Stimulated activated CD8-positive, alpha-beta memory T cell treated with anti-CD3 and anti-CD28 coated beads, Interleukin-15, amount 100 ng/mL, for 4 hours (primary cell): Measurements from ENCODE around the gene ATG16L2.
"Not testable (repeated sequence)": the region's sequence is repeated elsewhere in the genome, so short reads cannot be mapped to it uniquely, and the experiment has no call there.

Experiments
- DNase-seq, 2 donors: peaks; one replicate each; pipeline ENCODE4 v3.0.0-alpha.2; 2020; ENCODE audit warnings: low read depth in 2 of 2

ATG16L2 gene

GRCh38 chr11:72842653-72843330 lies 28.6 kb downstream of the ATG16L2 start:
- DNase-seq, result no peak

- no peak for DNase-seq
Measured at GRCh38 chr11:72844356-72844755, 30.1 kb downstream of the ATG16L2 start.

- no peak for DNase-seq
Measured at GRCh38 chr11:72848846-72849466, 34.7 kb downstream of the ATG16L2 start.

GRCh38 chr11:72850832-72851231 lies 36.6 kb downstream of the ATG16L2 start:
- DNase-seq, result no peak

- DNase-seq, result no peak
Measured at GRCh38 chr11:72851726-72852125, 37.5 kb downstream of the ATG16L2 start.

DNA sequence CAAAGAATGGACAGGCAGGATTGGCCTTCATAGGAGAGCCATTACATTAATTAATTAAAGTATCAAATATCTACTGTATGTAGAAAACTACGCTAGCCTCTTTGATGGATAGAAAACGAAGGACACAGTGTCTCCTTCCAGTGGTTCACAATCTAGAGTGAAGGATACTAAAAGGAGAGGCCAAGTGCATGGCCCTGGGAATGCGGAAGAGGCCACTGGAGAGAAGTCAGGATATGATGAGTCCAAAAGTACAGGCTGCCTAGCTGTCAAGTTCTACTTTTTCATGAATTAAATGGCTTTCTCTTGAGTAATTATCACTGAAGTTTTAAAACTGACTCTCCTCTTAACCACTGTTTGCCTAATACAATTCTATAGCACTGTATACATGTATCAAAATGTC lies 41.9 kb downstream of the ATG16L2 start:
- DNase-seq, result no peak

GRCh38 chr11:72856551-72857345 lies 42.5 kb downstream of the ATG16L2 start:
- DNase-seq, result no peak

DNA sequence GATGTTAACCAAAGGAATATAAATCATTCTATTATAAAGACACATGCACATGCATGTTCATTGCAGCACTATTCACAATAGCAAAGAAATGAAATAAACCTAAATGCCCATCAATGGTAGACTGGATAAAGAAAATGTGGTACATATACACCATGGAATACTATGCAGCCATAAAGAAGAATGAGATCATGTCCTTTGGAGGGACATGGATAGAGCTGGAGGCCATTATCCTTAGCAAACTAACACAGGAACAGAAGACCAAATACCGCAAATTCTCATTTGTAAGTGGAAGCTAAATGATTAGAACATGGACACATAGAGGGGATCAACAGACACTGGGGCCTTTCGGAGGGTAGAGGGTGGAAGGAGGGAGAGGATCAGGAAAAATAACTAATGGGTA lies 44.1 kb downstream of the ATG16L2 start:
- not testable (repeated sequence) for DNase-seq

DNA sequence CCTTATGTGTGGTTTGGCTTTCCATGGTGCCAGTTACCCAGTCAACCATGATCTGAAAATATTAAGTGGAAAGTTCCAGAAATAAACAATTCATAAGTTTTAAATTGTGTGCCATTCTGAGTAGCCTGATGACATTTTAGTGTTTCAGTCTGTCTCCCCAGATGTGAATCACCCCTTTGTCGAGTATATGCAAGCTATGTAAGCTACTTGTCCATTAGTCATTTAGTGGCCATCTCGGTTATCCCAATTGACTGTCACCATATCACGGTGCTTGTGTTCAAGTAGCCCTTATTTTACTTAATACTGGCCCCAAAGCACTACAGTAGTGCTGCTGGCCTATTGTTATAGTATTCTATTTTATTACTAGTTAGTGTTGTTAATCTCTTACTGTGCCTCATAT lies 44.9 kb downstream of the ATG16L2 start:
- DNase-seq, result no peak

DNA sequence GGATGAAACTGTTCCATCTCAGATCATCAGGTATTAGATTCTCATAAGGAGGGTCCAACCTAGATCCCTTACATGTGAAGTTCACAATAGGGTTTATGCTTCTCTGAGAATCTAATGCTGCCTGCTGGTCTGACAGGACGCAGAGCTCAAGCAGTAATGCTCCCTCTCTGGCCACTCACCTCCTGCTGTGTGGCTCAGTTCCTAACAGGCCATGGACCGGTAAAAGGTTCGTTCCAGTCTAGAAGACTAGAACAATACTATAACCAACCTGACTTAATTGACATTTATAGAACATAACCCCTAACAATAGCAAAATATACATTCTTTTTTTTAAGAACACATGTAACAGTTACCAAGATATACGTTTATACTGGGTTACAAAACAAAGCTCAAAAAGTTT lies 45.8 kb downstream of the ATG16L2 start:
- DNase-seq, result no peak

DNA sequence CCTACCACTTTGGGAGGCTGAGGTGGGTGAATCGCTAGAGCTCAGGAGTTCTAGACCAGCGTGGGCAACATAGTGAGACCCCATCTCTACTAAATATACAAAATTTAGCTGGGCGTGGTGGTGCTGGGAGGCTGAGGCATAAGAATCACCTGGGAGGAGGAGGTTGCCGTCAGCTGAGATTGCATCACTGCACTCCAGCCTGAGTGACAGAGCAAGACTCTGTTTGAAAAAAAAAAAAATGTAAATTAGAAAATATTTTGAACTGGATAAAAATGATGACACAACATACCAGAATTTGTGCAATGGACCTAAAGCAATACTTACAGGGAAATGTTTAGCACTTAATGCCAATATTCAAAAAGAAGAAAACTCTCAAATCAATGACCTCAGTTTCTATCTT lies 46.4 kb downstream of the ATG16L2 start:
- no peak for DNase-seq

GRCh38 chr11:72863091-72863490 lies 48.9 kb downstream of the ATG16L2 start:
- no peak for DNase-seq

DNA sequence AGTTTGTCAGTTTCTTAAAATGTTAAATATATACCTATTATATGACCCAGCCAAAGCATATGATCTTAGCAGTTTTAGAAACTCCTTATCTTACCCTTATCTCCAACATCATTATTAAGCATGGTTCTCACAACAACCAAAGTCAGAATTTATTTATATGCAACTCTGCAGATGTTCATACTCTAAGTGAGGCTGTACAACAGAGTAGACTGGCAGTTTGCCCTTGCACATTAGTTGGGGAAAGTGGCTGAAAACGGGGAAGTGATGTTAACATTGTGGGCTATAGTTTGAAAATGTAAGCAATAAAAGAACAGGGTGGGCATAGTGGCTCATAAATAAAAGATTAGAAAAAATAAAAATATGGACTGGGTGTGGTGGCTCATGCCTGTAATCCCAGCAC lies 49.7 kb downstream of the ATG16L2 start:
- DNase-seq, result no peak

DNA sequence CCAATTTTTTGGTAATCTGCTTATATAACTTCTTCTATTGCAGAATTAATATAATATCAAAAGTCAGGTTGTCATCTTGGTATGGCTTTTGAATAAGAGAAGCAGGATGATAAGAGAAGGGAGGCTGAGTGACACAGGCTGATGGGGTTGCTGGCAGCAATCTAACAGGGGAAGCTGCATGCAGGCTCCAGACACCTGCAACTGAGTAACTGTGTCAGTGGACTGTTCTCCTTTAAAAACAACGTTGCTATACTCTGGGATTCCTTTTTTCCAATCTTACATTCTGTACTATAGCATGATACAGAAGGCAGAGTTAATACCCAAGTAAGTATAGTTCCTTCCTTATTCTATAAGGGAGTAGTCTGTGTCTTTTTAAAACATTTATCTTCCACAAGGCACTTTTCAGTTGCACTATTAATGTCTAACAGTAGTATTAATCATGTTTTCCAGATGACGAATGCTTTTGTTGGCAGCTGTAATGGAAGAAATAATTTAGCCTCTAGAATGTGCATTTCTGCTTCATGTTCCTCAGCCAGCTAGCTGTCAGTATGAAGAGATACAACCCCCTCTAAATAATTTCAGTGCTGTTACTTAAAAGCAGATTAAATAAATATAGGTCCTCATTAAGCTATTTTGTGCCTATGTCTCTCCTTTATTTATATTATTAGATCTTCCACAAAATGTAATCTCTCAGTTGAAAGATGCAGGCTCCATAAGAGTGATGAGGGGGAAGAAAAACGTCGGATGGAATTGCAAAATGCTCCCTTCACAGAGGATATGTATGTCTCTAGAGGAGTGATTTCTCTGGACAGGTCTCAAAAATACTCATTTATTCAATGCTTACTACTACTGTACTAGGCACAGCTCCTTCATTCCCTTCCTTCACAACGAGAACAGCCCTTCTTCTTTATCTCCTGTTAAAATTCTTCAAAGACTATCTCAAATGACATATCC lies 50.8 kb downstream of the ATG16L2 start:
- DNase-seq, result no peak

GRCh38 chr11:72867970-72868369 lies 53.8 kb downstream of the ATG16L2 start:
- DNase-seq, result no peak

DNA sequence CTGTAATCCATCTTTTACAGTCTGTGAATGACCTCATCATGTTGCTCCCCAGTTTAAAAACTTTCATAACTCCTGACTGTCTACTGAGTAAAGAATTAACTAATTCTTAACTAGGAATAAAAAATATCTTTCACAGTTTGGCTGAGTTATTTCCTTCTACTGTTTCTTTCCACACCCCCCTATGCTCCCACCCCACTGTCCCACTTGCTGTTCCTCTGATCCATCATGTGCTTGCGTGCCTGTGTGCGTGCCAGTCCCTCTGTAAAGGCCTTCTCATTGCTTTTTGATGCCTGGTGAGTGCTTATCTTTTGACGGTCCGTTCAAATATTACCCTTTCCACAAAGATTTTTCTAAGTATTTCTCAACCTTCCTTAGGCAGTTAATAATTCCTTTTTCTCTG lies 55.6 kb downstream of the ATG16L2 start:
- DNase-seq, result no peak

DNA sequence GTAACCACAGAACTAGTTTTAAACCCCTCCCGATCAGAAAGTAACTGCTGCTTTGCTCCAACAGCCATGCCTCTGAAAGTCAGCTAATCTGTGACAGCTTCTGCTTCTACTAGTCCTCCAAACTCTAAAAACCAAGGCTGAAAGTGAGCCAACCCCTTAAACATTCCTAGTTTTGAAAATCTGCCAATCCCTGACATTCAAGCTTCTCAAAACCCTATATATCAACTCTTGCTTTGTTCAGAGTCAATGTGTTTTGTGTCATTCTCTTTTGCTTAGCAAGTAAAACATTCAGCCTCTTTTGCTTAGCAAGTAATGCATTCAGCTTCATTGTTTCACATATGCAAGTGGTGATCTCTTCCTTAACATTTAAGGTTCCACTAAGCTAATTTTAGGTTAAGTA lies 56.9 kb downstream of the ATG16L2 start:
- DNase-seq, result no peak

GRCh38 chr11:72872012-72872411 lies 57.8 kb downstream of the ATG16L2 start:
- DNase-seq, result no peak

GRCh38 chr11:72875736-72876135 lies 61.5 kb downstream of the ATG16L2 start:
- DNase-seq, result no peak

- no peak for DNase-seq
Measured at GRCh38 chr11:72876147-72876546, 61.9 kb downstream of the ATG16L2 start.
